Measurements from ENCODE around the gene SFXN5. TPM values are rescaled to one million over a fixed set of nuclear protein-coding genes. Genes with fewer than 3 reads are reported as not detected.

Gene SFXN5
- total RNA-seq, 1 donor from 2014 or later, result 14.9 TPM

GRCh38 chr2:73070643-73071359, 711 bp downstream of the SFXN5 start:
- peaks cover 47% of the 10 kb centered on the region for H4K20me1 ChIP-seq (ENCODE audit: insufficient read depth, low read length)
- peak overlapping the region; percentile 99 for H3K4me2 ChIP-seq (ENCODE audit: low read length)
- H3K4me3 ChIP-seq (ENCODE audit: insufficient read depth, low read depth, low read length), result peak overlapping the region; percentile 70
- H3K27ac Mint-ChIP-seq (ENCODE audit: unreplicated experiment), result no peak overlapping the region
- H3K79me2 ChIP-seq (ENCODE audit: insufficient read depth, low read length), result peaks cover 49% of the 10 kb centered on the region
- FAIRE-seq, result no peak
- peak overlapping the region; percentile 91 for H3K4me3 Mint-ChIP-seq (ENCODE audit: unreplicated experiment)
- H2AFZ ChIP-seq (ENCODE audit: low read depth, low read length), result peak overlapping the region; percentile 69
- no peaks in the 10 kb centered on the region for H3K27me3 ChIP-seq (ENCODE audit: insufficient read depth, low read length)
- peak overlapping the region; percentile 94 for H3K9ac ChIP-seq (ENCODE audit: low read length)
- H3K9me3 Mint-ChIP-seq (ENCODE audit: unreplicated experiment), result no peaks in the 10 kb centered on the region
- DNase-seq (ENCODE audit: low read depth), result no peak
- TF ChIP-seq EZH2 (IDR thresholded peaks at IDR 0.05; ENCODE audit: insufficient read depth, low read length), result no peak
- no peak for TF ChIP-seq CTCF (IDR thresholded peaks at IDR 0.05; ENCODE audit: insufficient read depth, low read depth, low read length)
- H3K9me3 ChIP-seq (ENCODE audit: insufficient read depth, low read depth, low read length), result no peaks in the 10 kb centered on the region
- peaks cover 13% of the 10 kb centered on the region for H3K36me3 Mint-ChIP-seq (ENCODE audit: low read depth, unreplicated experiment)
- H3K4me1 Mint-ChIP-seq (ENCODE audit: low read depth, unreplicated experiment), result peaks cover 20% of the 10 kb centered on the region
- H3K27ac ChIP-seq (ENCODE audit: low read depth, low read length), result peak overlapping the region; percentile 81
- peaks cover 22% of the 10 kb centered on the region for H3K4me1 ChIP-seq (ENCODE audit: insufficient read depth, low read length)
- H3K27me3 Mint-ChIP-seq (ENCODE audit: low read depth, unreplicated experiment), result no peaks in the 10 kb centered on the region
- peaks cover 10% of the 10 kb centered on the region for H3K36me3 ChIP-seq (ENCODE audit: insufficient read depth, low read length)

- H3K36me3 ChIP-seq (ENCODE audit: insufficient read depth, low read length), result peaks cover 8% of the 10 kb centered on the region
- H3K4me2 ChIP-seq (ENCODE audit: low read length), result peak overlapping the region; percentile 99
- H3K4me1 Mint-ChIP-seq (ENCODE audit: low read depth, unreplicated experiment), result peaks cover 20% of the 10 kb centered on the region
- no peak for TF ChIP-seq CTCF (IDR thresholded peaks at IDR 0.05; ENCODE audit: insufficient read depth, low read depth, low read length)
- TF ChIP-seq EZH2 (IDR thresholded peaks at IDR 0.05; ENCODE audit: insufficient read depth, low read length), result no peak
- DNase-seq (ENCODE audit: low read depth) (peak; percentile 23), FAIRE-seq (no peak)
- H3K27me3 ChIP-seq (ENCODE audit: insufficient read depth, low read length), result no peaks in the 10 kb centered on the region
- H3K4me3 Mint-ChIP-seq (ENCODE audit: unreplicated experiment), result peak overlapping the region; percentile 91
- H3K27me3 Mint-ChIP-seq (ENCODE audit: low read depth, unreplicated experiment), result no peaks in the 10 kb centered on the region
- H3K9ac ChIP-seq (ENCODE audit: low read length), result peak overlapping the region; percentile 94
- no peaks in the 10 kb centered on the region for H3K9me3 ChIP-seq (ENCODE audit: insufficient read depth, low read depth, low read length)
- H3K4me1 ChIP-seq (ENCODE audit: insufficient read depth, low read length), result peaks cover 22% of the 10 kb centered on the region
- peak overlapping the region; percentile 69 for H2AFZ ChIP-seq (ENCODE audit: low read depth, low read length)
- peaks cover 45% of the 10 kb centered on the region for H4K20me1 ChIP-seq (ENCODE audit: insufficient read depth, low read length)
- peak overlapping the region; percentile 81 for H3K27ac ChIP-seq (ENCODE audit: low read depth, low read length)
- peak overlapping the region; percentile 70 for H3K4me3 ChIP-seq (ENCODE audit: insufficient read depth, low read depth, low read length)
- H3K9me3 Mint-ChIP-seq (ENCODE audit: unreplicated experiment), result no peaks in the 10 kb centered on the region
- peaks cover 15% of the 10 kb centered on the region for H3K36me3 Mint-ChIP-seq (ENCODE audit: low read depth, unreplicated experiment)
- H3K27ac Mint-ChIP-seq (ENCODE audit: unreplicated experiment), result peak overlapping the region; percentile 67
- peaks cover 55% of the 10 kb centered on the region for H3K79me2 ChIP-seq (ENCODE audit: insufficient read depth, low read length)
Observed at GRCh38 chr2:73069855-73070642, 1.5 kb downstream of the SFXN5 start.
